T-cell (primary cell): ENCODE measurements around the gene NEMP2. TPM values are rescaled to one million over a fixed set of nuclear protein-coding genes. Genes with fewer than 3 reads are reported as not detected.

Source experiments
- ATAC-seq, 4 experiments: fragments of 200-7000 bp in 3 of 4; fragments of 150-1000 bp in 1 of 4; cut with Tn5 transposase; replicated peaks in 1 of 4; 1 replicate in 3 of 4; 2 replicates in 1 of 4; pipeline ENCODE4 v1.10.0; 2021; ENCODE audit warnings: moderate library complexity in 3 of 4, mild to moderate bottlenecking in 2 of 4, moderate number of reproducible peaks in 1 of 4
- CTCF ChIA-PET, 2 donors: fragments of 300-600 bp; sonication (Branson Sonifier 250); formaldehyde crosslinking; loops; one replicate each; lab custom pipeline; 2022; ENCODE audit warnings: antibody characterized with exemption in 2 of 2; lab: Charles Lee
- POLR2A ChIA-PET, 2 donors: fragments of 300-600 bp; sonication (Branson Sonifier 250); formaldehyde crosslinking; loops; one replicate each; lab custom pipeline; 2022; ENCODE audit warnings: antibody characterized with exemption in 2 of 2; lab: Charles Lee
- DNase-seq, 35 experiments: peaks; one replicate each; pipeline versions ENCODE4 v3.0.0 to v3.0.0-alpha.2; 2013 to 2023
- H3K27ac ChIP-seq: one replicate; pipeline ENCODE4 v1.5.1; 2013; ENCODE audit warnings: low read length
- H3K27me3 ChIP-seq, 2 experiments: replicated peaks in 1 of 2; 1 replicate in 1 of 2; 2 replicates in 1 of 2; pipeline versions ENCODE4 v1.6.1 to v1.7.0; 2013; ENCODE audit warnings: low read length in 1 of 2, mixed read lengths in 1 of 2; ENCODE audit not compliant: control insufficient read depth in 2 of 2, insufficient read depth in 2 of 2; ENCODE audit errors: extremely low read depth in 1 of 2
- H3K36me3 ChIP-seq, 2 donors: 1 replicate in 1 of 2; 2 replicates in 1 of 2; pipeline versions ENCODE4 v1.6.1 to v1.7.0; 2013; ENCODE audit warnings: low read length in 1 of 2; ENCODE audit not compliant: control insufficient read depth in 2 of 2, insufficient read depth in 1 of 2; ENCODE audit errors: extremely low read depth in 1 of 2
- H3K4me1 ChIP-seq, 2 experiments: 1 replicate in 1 of 2; 2 replicates in 1 of 2; pipeline versions ENCODE4 v1.6.1 to v1.7.0; 2013; ENCODE audit warnings: low read length in 2 of 2, mixed read lengths in 1 of 2; ENCODE audit not compliant: insufficient read depth in 2 of 2, control insufficient read depth in 1 of 2; ENCODE audit errors: extremely low read depth in 1 of 2
- H3K4me3 ChIP-seq, 2 donors: 1 replicate in 1 of 2; 2 replicates in 1 of 2; pipeline versions ENCODE4 v1.5.1 to v1.7.0; 2013; ENCODE audit warnings: mild to moderate bottlenecking in 2 of 2, low read length in 1 of 2, moderate library complexity in 1 of 2; ENCODE audit not compliant: control insufficient read depth in 1 of 2; ENCODE audit errors: extremely low read depth in 1 of 2
- H3K9me3 ChIP-seq: 2 replicates; pipeline ENCODE4 v1.7.0; 2013
- H3K27ac Mint-ChIP-seq, 2 donors: one replicate each; pipeline ENCODE4 v1.8.0; 2020 to 2021; ENCODE audit warnings: mild to moderate bottlenecking in 2 of 2, mixed read lengths in 2 of 2
- H3K27me3 Mint-ChIP-seq, 2 donors: one replicate each; pipeline ENCODE4 v1.8.0; 2021 to 2022; ENCODE audit warnings: mixed read lengths in 2 of 2
- H3K36me3 Mint-ChIP-seq: one replicate; pipeline ENCODE4 v1.8.0; 2021; ENCODE audit warnings: mixed read lengths
- H3K4me1 Mint-ChIP-seq, 3 donors: one replicate each; pipeline ENCODE4 v1.8.0; 2020 to 2022; ENCODE audit warnings: mixed read lengths in 3 of 3, mild to moderate bottlenecking in 1 of 3
- H3K4me3 Mint-ChIP-seq, 3 donors: one replicate each; pipeline ENCODE4 v1.8.0; 2020 to 2022; ENCODE audit warnings: mild to moderate bottlenecking in 3 of 3, mixed read lengths in 3 of 3, moderate library complexity in 3 of 3
- H3K9me3 Mint-ChIP-seq, 3 donors: one replicate each; pipeline ENCODE4 v1.8.0; 2020 to 2022; ENCODE audit warnings: mixed read lengths in 3 of 3
- WGBS: methylation state at CpG from one replicate; pipeline ENCODE4 v1.1.5; 2013; ENCODE audit warnings: missing lambda C conversion rate; ENCODE audit not compliant: insufficient coverage; 5-methylcytosine and 5-hydroxymethylcytosine counted together
- total RNA-seq, 35 experiments: library from RNA in 6 of 35; stranded (reverse) in 6 of 35; fragments of 120-200 nt in 1 of 35; gene quantifications; one replicate each; pipeline versions ENCODE4 v1.2.1 to v1.2.4 and lab custom pipeline; 2013 to 2026

NEMP2 gene
- total RNA-seq, 5 donors from 2014 or later (not counting 1 experiment from before 2014, with no cell fraction given): 11.1 to 16.2 (median 15.3) TPM

DNA sequence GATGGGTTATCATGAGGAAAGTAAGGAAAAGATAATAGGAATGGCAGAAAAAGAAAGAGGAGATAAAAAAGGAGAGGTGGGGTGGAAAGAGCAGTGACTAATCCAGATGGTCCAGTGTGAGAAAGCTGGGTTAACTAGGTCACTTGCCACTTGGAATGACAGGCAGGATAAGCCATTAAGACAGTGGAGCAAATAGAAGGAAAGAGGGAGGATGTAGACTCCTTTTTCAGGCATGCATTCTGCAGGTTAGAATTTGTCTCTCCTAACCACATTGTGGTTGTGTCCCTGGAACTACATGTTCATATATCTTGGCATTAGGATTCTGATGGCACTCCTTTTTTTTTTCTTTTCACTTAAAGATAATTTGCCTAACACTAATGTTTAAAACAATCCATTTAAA is 13.4 kb upstream of the NEMP2 start:
- Mint-ChIP-seq H3K27me3 (no peaks in the 10 kb centered on the region), H3K36me3 (peaks cover 1% of the 10 kb centered on the region), H3K27ac (no peak overlapping the region), H3K4me3 (no peak overlapping the region), H3K9me3 (peaks cover 0 to 2% (median 0%) of the 10 kb centered on the region in 3 donors), H3K4me1 (peaks cover 7 to 22% (median 10%) of the 10 kb centered on the region in 3 donors)
- ChIA-PET CTCF (interaction anchor here in 1 of 2 donors (0.8 kb wide), 1 partner anchor 103 kb away, joined by 3 read pairs; no protein-coding TSS in a partner anchor), POLR2A (interaction anchor here in 1 of 2 donors (0.6 kb wide), 1 partner anchor 15 kb away, joined by 3 read pairs; no protein-coding TSS in a partner anchor)
- no peaks in the 10 kb centered on the region for H3K36me3 ChIP-seq
- H3K27ac ChIP-seq: no peak overlapping the region
- no peak for ATAC-seq
- no peaks in the 10 kb centered on the region for H3K9me3 ChIP-seq
- no peaks in the 10 kb centered on the region for H3K27me3 ChIP-seq
- no peak for DNase-seq
- no peak overlapping the region for H3K4me3 ChIP-seq
- H3K4me1 ChIP-seq: peaks cover 7% of the 10 kb centered on the region in 2 experiments

GRCh38 chr2:190546734-190547133 is 12.2 kb upstream of the NEMP2 start:
- Mint-ChIP-seq H3K36me3 (peaks cover 11% of the 10 kb centered on the region), H3K9me3 (peaks cover 3 to 12% (median 4%) of the 10 kb centered on the region in 3 donors), H3K27ac (no peak overlapping the region), H3K4me3 (no peak overlapping the region), H3K4me1 (peaks cover 2 to 15% (median 4%) of the 10 kb centered on the region in 3 donors), H3K27me3 (no peaks in the 10 kb centered on the region)
- no peak for ATAC-seq
- Histone ChIP-seq H3K27me3 (no peaks in the 10 kb centered on the region), H3K27ac (no peak overlapping the region), H3K4me3 (no peak overlapping the region), H3K4me1 (peaks cover under 1 to 1% of the 10 kb centered on the region in 2 experiments), H3K36me3 (no peaks in the 10 kb centered on the region), H3K9me3 (no peaks in the 10 kb centered on the region)
- no CpG with 5 or more reads among the region's 3 CpGs for WGBS
- ChIA-PET CTCF (interaction anchor here in 1 of 2 donors (0.5 kb wide), 1 partner anchor 340 kb away, joined by 3 read pairs; no protein-coding TSS in a partner anchor), POLR2A (interaction anchor here in 1 of 2 donors (0.6 to 0.7 kb wide), 2 partner anchors 13 to 245 kb away, joined by 3 read pairs; no protein-coding TSS in a partner anchor)
- no peak for DNase-seq

GRCh38 chr2:190545555-190546385 is 11.2 kb upstream of the NEMP2 start:
- peaks cover 0 to 6% (median 0%) of the 10 kb centered on the region in 3 donors for H3K4me1 Mint-ChIP-seq
- DNase-seq (no peak), ATAC-seq (no peak)
- Histone ChIP-seq H3K27me3 (no peaks in the 10 kb centered on the region), H3K4me3 (no peak overlapping the region), H3K4me1 (no peaks in the 10 kb centered on the region), H3K27ac (no peak overlapping the region), H3K9me3 (no peaks in the 10 kb centered on the region), H3K36me3 (no peaks in the 10 kb centered on the region)
- ChIA-PET CTCF (interaction anchor here in 1 of 2 donors (0.6 kb wide), 1 partner anchor 42 kb away, joined by 3 read pairs; no protein-coding TSS in a partner anchor), POLR2A (no interaction called here)
- WGBS: no CpG with 5 or more reads among the region's 5 CpGs
- no peak overlapping the region for H3K4me3 Mint-ChIP-seq
- no peak overlapping the region for H3K27ac Mint-ChIP-seq
- H3K9me3 Mint-ChIP-seq: peaks cover 9 to 21% (median 13%) of the 10 kb centered on the region in 3 donors
- H3K27me3 Mint-ChIP-seq: no peaks in the 10 kb centered on the region
- H3K36me3 Mint-ChIP-seq: peaks cover 19% of the 10 kb centered on the region

GRCh38 chr2:190545093-190545492 is 10.6 kb upstream of the NEMP2 start:
- no peaks in the 10 kb centered on the region for H3K27me3 Mint-ChIP-seq
- CTCF ChIA-PET: interaction anchor here (0.6 to 1.1 kb wide), 2 partner anchors 42 to 112 kb away, joined by 3 to 5 read pairs; no protein-coding TSS in a partner anchor

GRCh38 chr2:190540048-190540447 is 5.5 kb upstream of the NEMP2 start:
- H3K9me3 ChIP-seq: peaks cover 3% of the 10 kb centered on the region
- H3K4me3 ChIP-seq: no peak overlapping the region
- peaks cover 40% of the 10 kb centered on the region for H3K36me3 Mint-ChIP-seq
- WGBS: 100% methylated on average over 1 of the region's 6 CpGs
- no peak overlapping the region for H3K27ac Mint-ChIP-seq
- peaks cover 7 to 8% of the 10 kb centered on the region in 2 experiments for H3K4me1 ChIP-seq
- no peak overlapping the region for H3K27ac ChIP-seq
- ChIA-PET CTCF (no interaction called here), POLR2A (no interaction called here)
- peaks cover 12 to 15% (median 14%) of the 10 kb centered on the region in 3 donors for H3K4me1 Mint-ChIP-seq
- peaks cover 26 to 58% (median 36%) of the 10 kb centered on the region in 3 donors for H3K9me3 Mint-ChIP-seq
- no peaks in the 10 kb centered on the region for H3K36me3 ChIP-seq
- H3K27me3 Mint-ChIP-seq: no peaks in the 10 kb centered on the region
- DNase-seq: no peak
- no peak for ATAC-seq
- no peak overlapping the region for H3K4me3 Mint-ChIP-seq
- no peaks in the 10 kb centered on the region for H3K27me3 ChIP-seq

More at GRCh38 chr2:190545093-190545492, 10.6 kb upstream of the NEMP2 start:
- POLR2A ChIA-PET: interaction anchor here in 1 of 2 donors (0.6 kb wide), 1 partner anchor 111 kb away, joined by 6 read pairs; no protein-coding TSS in a partner anchor
- Histone ChIP-seq H3K4me1 (no peaks in the 10 kb centered on the region), H3K36me3 (no peaks in the 10 kb centered on the region), H3K9me3 (peaks cover under 1% of the 10 kb centered on the region), H3K27me3 (no peaks in the 10 kb centered on the region), H3K4me3 (no peak overlapping the region), H3K27ac (no peak overlapping the region)
- peaks cover 23% of the 10 kb centered on the region for H3K36me3 Mint-ChIP-seq
- WGBS: no CpG with 5 or more reads among the region's 3 CpGs
- H3K27ac Mint-ChIP-seq: no peak overlapping the region
- ATAC-seq (no peak), DNase-seq (no peak)
- H3K4me1 Mint-ChIP-seq: no peaks in the 10 kb centered on the region
- H3K9me3 Mint-ChIP-seq: peaks cover 14 to 28% (median 19%) of the 10 kb centered on the region in 3 donors
- no peak overlapping the region for H3K4me3 Mint-ChIP-seq

- Mint-ChIP-seq H3K27me3 (no peaks in the 10 kb centered on the region), H3K36me3 (peaks cover 40% of the 10 kb centered on the region), H3K4me1 (peaks cover 21 to 25% (median 24%) of the 10 kb centered on the region in 3 donors), H3K4me3 (no peak overlapping the region), H3K9me3 (peaks cover 26 to 58% (median 36%) of the 10 kb centered on the region in 3 donors), H3K27ac (no peak overlapping the region)
- Histone ChIP-seq H3K4me1 (peaks cover 14 to 17% of the 10 kb centered on the region in 2 experiments), H3K27ac (no peak overlapping the region), H3K36me3 (no peaks in the 10 kb centered on the region), H3K27me3 (no peaks in the 10 kb centered on the region), H3K9me3 (peaks cover 3% of the 10 kb centered on the region), H3K4me3 (no peak overlapping the region)
- DNase-seq: no peak
- ATAC-seq: no peak
- ChIA-PET POLR2A (no interaction called here), CTCF (interaction anchor here in 1 of 2 donors (1.1 kb wide), 1 partner anchor 14 kb away, joined by 3 read pairs; no protein-coding TSS in a partner anchor)
Observed at GRCh38 chr2:190538201-190538600, 3.7 kb upstream of the NEMP2 start.
